Stimulated activated CD8-positive, alpha-beta memory T cell treated with anti-CD3 and anti-CD28 coated beads, Interleukin-12 subunit alpha, Interleukin-12 subunit beta, amount 100 ng/mL, for 4 hours (primary cell): ENCODE results near the gene PAM.

Source experiments
- DNase-seq: peaks from one replicate; pipeline ENCODE4 v3.0.0-alpha.2; 2020; ENCODE audit warnings: low read depth

Gene PAM

DNA sequence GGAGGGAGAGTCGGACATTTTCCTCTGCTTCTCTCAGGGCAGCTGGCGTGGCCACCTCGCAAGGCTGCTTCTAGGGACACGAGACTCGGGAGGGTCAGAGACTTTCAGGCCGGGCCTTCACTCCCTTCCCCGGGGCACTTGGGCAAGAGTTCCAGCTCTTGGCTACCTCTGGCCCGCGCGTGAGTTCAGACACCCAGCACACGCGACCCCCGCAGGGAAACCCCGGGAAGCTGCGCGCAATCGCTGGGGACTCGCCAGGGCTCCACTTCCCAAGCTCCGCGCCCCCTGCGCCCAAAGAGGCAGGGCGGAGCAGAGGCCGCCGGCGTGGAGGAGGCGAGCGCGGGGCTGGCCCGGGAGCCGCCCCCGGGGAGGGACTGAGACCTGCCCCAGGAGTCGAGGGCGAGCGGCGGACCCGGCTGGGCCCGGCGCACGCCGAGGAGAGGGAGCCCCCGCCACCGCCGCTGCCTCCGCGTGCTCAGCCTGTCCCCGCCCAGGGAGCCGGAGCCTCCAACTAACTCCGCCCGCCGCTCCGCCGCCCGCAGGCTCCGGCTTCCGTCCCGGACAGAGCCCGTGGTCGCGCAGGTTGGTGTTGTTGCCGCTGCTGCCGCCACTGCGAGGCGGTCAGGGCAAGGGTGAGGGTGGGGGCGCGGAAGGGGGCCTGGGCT lies at the start of gene PAM:
Gene PAM (plus strand): TSS at position 539 of the 665 bp plus-strand sequence. CDS start 110,891 bp downstream, outside the sequence.
- DNase-seq = peak; percentile 67

DNA sequence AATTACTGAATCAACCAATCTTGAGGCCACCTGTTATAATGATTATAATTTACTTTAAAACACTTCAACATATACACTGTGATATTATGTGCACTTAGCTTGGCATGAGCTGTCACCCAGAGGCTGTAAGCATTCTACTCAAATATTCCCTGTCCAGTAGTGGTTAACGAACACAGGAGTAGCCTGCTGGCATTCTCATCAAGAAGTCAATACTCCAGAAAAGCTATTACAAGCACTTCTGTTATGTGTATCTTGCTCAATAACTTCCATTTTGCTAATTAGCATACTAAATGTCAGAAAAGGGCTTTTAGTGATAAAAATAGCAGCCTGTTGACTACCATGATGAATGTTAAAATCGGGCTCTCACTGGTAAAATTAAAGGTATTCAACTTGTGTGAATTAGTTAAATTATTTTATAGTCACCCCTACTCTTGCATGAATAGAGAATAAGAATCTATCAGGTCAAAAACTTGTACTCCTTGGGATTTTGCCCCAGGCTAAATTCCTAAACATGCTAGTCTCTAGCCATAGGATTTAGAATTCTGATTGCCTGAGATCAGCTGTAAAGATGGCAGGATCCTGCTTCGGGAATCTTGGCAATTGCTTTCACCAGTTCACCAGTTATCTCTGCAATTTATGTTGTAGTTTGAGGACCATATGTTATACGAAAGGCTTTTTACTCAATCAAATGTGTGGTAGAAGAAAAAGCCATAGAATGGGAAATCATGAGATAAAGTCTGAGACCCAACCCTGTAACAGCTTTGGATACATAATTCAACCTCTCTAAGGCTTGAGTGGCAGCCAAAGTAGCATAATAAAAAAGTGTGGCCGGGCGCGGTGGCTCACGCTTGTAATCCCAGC lies 43.4 kb upstream of the PAM start:
- no peak for DNase-seq

DNA sequence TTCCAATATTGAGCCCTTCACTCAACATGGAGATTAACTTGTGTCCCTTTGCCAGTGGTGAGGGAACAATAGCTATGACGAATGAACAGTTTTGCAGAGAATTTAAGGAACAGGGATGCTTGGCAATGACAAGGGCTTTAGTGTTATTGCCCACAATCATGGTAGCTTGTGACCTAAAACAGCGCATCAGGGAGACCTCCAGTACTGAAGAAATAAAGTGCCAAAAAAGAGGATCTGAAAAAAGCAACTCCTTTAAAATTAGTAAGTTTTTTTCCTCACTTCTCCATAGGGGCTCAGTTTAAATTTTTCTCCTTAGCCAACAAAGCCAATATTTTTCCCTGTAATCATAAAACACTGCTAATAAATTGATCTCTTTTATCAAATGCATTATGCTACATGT lies 41.8 kb upstream of the PAM start:
- DNase-seq = no peak

DNA sequence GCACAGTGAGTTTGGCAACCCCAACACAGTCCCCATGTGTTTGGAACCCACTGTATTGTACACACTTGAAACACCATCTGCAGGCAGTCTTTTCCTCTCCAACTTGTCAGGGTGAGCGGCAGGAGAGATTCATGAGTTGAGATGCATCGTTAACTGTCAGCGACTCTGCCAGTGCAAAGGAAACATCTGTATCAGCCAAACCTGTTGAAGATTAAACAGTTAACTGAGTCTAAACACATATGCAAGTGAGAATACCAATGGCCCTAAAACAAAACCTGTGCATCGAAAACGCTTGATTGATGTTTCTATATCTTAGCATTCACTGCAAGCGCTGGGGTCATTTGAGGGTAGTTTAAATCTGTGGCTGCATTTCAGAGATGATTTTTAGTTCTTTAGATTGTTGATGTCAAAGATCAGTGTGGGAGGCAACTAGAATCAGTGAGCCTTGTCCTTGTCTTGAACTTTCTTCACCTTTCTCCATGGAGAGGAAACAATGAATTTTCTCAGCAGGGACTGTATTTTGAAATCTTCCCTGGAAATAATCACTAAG lies 41.3 kb upstream of the PAM start:
- no peak for DNase-seq

DNA sequence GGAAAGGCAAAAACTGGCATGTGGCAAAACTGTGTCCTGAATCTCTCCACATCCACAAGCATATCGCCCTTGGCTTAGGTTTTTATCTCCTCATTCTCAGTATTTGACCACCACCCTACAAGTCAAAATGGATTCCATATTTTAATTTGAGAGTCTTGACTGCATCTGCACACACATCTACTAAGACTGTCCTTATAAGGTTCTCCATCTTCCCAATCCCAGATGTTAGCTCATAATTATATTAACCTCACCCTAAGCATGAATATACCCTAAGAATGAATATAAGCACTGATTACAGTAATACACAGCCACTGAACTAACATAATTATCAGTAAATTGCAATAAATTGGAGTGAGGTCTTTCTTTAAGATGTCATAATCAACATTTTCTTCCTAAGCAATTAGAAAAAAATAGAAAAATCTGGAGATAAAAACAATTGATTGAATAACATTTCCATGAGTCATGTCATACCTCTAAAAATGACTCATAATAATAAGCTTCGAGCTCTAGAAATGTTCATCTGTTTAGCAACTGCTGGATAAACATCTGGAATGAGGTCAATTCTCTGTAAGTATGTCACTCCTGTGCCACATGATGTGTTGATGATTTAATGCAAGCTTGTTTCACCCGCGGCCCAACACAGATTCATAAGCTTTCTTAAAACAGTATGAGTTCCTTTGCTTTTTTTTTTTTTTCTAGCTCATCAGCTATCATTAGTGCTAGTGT lies 39.9 kb upstream of the PAM start:
- DNase-seq = no peak

DNA sequence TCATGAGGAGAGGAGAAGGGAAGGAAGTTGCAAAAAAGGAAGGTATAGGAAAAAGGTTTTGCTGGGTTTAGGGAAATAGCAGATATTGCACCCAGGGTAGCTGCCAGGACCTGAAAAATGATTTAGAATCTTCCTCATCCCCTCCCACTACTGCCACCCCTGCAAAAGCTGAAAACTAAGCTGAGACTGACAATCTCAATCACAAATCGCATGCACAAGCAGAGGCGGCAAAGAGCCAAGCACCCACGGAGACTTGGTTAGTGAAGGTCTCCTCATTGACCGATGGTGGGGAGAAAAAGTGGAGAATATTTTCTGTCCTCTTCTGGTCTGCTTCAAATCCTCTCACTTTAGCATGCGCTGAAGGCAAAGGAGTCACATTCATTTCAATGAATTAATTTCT lies 39.1 kb upstream of the PAM start:
- DNase-seq = no peak

DNA sequence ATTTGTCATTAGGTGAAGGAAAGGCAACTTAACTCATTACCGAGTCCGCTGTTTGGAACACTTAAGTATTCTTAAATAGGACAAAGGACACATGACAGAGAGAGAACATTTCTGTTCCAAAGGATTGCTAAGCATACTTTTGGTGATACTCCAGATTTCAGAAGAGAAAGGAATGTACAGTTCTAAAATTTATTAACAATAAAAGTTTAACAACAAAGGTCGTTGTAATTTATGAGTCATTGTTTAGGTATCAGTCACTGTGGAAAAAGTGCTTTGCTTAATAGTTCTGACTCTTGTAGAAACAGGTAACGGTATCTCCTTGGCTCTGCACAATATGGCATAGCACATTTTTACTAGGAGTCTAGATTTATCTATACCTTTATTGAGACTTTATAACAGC lies 36.3 kb upstream of the PAM start:
- no peak for DNase-seq

DNA sequence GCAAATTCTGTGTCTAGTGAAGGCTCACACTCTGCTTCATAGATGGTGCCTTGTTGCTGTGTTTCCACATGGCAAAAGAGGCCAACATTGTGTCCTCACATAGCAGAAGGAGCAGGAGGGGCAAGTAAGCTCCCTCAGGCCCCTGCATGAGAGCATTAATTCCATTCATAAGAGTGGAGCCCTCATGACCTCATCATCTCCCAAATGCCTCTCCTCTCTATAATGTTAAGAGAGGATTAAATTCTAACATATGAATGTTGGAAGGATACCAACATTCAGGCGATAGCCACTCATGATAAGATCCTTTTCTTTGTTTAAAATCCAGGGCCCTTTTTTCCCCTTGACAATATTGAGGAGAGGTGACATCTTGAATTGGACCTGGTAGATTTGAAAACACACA lies 35.2 kb upstream of the PAM start:
- DNase-seq = no peak

DNA sequence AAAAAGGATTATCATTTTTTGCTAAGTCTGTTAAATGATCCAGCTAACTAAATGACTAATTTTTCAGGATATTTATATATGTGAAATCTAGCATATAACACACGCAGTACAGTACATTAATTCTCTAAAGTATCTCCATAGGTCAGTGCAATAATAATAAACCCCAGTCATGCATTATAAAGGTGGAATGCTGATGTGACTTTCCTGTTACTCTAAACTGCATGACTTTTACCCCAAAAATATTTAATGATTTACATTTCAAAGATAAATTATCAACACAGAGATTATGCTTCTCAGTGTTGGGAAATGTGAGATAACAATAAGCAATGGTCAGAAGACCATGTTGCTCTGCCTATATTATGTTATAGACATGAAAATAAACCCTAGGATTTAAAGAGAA lies 34.1 kb upstream of the PAM start:
- no peak for DNase-seq

DNA sequence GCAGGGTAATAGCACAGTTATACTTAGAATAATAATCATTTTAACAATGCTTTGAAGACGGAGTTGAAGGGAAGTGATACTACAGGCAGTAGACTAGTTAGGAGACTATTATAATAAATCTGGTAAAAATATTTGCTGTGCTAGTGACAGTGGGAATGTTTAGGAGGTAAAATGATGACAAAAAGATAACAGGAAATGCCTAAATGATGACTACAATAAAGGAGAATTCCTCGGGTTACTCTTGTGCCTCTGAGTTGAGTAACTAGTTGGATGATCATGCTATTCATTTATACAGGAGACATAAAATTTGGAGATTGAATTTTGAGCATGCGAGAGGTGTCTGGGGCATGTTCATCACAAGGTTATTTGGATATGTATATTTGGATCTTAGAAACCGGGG lies 32.2 kb upstream of the PAM start:
- no peak for DNase-seq

DNA sequence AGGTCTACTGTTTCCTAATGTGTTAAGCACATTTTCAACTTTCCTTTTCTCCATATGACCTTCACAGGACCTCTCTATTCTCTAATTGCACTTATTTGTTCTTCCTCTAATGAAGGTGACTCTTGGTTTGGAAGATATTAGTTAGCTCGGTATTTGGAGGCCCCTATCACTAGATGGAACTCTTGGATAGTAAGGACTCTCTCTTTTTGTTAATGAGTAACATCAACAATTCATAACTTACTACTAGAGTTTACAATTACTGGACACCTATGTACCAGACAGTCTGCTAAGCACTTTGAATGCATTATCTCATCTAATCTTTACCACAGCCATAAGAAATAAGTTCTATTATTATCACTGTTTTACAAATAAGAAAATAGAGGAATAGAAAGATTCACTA lies 23.4 kb upstream of the PAM start:
- DNase-seq = no peak

DNA sequence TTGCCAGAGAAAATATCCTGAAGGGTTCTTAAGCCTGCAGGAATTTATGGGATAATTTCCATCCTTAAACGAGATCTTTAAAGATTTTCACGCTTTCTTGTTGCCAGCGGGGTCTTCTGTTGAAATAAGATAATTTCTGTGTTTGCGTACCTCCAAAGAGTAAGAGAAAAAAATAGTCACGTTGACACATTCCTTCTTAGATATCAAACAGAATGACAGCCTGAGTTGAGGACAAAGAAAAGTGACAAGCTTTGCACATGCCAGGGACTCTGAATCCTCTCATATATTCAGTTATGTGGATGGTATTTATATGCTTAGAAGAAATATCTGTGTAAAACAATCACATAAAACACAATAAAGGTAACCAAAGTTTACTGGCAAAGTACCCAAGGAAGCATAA lies 21.6 kb upstream of the PAM start:
- DNase-seq = no peak

DNA sequence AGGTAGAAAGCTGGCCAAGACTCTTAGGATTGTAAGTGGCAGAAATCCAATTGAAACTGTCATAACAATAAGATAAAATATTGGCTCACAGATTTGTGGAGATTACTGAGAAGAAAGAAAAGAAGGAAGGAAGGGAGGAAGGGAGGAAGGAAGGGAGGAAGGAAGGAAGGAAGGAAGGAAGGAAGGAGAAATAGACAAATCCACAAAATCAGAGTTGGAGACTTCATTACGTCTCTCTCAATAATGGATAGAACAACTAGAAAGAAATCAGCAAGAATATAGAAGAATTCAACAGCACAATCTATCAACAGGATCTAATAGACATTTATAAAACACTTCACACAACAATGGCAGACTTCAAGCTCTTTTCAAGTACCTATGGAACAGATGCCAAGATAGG lies 17.9 kb upstream of the PAM start:
- no peak for DNase-seq

DNA sequence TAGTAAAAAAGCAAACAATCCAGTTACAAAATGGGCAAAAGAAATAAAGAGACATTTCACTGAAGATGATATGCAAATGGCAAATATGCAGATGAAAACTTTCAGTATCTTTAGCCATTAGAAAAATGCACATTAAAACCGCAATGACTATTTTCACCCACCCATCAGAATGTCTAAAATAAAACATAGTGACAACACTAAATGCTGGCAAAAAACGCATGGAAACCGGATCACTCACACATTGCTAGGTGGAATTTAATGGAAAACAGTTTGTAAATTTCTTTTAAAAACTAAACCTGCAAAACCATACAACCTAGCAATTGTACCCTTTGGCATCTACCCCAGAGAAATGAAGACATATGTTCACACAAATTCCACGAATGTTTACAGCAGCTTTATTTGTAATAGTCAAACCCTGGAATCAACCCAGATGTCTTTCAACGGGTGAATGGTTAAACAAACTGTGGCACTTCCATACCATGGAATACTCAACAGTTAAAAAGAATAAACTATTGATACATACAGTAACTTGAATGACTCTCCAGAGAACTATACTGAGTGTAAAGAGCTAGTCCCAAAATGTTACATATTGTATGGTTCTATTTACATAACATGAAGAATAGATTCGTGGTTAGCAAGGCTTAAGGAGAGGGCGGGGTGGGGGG lies 17.2 kb upstream of the PAM start:
- DNase-seq = no peak

DNA sequence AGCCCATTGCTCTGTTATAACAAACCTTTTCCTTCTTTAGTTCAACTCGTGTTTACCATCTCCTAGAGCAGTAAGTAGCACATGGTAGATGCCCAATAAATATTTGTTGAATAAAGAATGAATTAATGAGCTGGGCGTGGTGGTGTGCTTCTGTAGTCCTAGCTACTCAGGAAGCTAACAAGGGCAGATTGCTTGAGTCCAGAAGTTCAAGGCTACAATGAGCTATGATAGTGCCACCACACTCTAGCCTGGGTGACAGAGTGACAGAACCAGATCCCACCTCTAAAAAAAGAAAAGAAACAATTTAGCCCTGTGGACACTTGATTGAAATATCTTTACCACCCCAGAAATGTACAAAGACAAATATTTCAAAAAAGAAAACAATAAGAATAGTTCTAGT lies 14.6 kb upstream of the PAM start:
- no peak for DNase-seq

DNA sequence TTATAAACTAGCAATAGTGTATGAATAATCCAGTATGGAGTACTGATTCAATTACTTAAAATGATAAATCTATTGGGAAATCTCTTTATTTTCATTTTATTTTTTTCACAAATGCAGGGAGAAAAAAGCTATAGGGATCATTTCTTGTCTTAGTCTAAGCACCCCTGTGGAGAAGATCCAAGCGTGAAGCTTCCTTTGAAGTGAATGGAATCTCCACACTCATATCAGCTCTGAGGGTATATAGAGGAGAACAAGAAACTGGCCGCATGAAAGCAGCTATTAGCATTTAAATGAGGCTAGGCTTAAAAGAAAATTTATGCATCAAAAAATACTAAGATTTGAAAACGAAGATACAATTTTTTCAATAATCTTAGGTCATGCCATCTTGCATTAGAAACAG lies 12.9 kb upstream of the PAM start:
- DNase-seq = no peak

DNA sequence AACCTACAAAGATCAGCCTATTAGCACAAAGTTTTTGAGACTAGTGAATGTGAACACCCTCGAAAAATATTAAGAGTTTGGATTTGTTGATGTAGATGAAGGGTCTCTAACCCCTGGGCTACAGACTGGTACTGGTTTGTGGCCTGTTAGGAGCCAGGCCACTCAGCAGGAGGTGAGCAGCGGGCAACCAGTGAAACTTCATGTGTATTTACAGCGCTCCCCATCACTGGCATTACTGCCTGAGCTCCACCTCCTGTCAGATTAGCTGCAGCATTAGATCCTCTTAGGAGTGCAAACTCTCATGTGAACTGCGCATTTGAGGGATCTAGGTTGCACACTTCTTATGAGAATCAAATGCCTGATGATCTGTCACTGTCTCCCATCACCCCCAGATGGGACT lies 11.2 kb upstream of the PAM start:
- DNase-seq = no peak

DNA sequence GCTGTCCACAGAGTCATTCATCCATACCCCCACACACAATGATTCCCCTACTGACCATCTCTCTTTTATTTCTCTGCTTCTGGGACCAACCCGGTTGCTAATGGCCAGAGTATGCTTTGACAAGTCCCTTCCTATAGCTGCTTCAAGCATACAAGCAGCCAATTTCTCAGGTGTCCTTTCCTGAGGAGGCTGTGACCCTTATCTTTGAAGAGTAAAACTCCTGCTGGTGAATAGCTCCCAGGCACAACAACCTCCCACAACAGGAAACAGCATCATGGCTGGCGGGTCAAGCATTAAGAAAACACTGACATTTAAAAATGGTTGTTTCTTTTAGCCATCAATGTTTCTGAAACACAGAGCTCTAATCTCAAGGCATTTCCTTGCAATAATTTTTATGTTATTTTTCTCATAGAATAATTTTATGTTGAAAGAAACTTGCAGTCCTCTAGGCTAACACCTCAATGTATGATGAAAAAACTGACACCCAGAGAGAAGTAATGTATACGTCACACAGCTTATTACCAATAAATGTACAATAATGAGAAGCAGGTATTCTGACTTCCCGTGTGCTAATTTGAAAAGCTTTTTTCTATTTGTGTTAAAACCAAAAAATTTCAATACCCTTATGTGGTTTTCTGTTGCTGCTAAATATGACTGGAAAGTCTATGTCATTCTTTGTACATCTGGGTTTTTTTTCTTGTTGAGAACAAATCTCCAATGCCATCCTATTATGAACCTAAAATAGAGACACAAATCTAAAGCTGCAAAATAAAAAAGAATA lies 7.5 kb upstream of the PAM start:
- no peak for DNase-seq

DNA sequence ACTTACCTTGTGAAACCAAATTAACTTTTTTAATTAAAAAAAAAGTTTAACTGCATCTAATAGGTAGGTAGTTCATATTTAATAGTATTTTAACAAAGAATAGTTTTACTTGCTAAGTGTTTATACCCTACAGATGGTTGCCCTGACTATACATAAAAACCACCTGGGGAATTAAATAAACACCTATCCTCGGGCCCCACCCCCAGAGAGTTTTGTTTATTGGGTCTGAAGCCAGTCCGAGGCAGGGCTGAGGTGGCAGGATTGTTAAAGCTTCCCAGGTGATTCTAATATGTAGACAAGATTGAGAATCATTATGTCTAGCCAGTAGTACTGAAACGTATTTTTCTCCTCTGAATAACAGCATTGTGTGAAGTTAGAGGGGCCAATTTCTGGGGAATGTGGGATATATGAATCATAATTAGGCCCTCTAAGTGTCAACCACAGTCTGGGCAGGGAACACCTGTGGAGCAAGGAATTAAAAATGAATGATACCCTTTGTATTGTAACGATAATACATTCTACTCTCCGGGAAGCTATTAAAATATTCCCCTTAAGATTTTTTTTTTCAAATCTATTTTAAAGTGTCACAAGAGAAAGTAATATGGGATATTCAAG lies 5.6 kb upstream of the PAM start:
- DNase-seq = no peak

DNA sequence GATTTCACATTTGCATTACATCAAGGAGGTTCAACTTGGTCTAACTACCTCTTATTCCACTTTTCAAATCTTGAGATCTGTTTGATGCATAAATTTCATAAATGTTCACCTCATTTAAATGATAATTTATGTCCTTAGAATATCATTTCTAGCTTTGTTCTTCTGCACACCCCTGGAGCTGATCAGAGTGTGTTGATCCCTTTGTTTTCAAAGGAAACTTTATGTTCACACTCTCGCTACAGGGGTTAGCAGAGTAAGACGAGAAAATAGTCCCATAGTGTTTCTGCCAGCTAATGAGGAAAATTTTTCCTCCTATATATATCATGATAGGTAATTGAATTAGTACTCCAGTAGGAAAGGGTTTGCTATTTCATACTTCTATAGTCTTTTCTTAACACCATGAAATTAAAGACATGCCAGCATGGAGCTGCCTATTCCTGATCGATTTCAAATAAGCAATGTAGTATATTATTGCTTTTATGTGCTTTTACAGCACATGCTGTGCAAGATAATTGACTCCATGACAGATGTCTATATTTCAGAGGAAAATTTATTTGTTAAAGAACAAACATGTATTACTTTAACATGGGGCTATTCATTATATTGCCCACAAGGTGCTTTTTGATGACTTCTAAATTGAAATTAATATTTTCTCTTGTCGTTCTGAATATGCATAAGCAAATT lies 4.8 kb upstream of the PAM start:
- DNase-seq = no peak
